Measurements from ENCODE around the gene GOLGA6L10.
"Not testable (repeated sequence)": the region's sequence is repeated elsewhere in the genome, so short reads cannot be mapped to it uniquely, and the experiment has no call there.

DNA sequence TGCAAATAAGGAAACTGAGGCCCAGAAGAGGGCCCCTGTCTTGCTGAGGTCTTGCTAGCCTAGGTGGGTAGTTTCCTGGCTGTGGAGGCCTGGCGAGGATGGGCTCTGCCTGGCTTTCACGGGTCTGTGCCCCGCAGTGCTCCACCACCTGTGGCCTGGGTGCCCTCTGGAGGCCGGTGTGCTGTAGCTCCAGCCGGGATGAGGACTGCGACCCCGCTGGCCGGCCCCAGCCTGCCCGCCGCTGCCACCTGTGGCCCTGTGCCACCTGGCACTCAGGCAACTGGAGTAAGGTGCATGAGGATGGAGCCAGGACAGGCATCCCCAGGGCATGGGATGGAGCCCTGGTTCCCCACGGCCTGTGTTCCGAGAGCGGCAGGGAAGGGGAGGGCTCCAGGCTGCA, 20.2 kb downstream of the GOLGA6L10 start:
- TF ChIP-seq, protein P1, sequence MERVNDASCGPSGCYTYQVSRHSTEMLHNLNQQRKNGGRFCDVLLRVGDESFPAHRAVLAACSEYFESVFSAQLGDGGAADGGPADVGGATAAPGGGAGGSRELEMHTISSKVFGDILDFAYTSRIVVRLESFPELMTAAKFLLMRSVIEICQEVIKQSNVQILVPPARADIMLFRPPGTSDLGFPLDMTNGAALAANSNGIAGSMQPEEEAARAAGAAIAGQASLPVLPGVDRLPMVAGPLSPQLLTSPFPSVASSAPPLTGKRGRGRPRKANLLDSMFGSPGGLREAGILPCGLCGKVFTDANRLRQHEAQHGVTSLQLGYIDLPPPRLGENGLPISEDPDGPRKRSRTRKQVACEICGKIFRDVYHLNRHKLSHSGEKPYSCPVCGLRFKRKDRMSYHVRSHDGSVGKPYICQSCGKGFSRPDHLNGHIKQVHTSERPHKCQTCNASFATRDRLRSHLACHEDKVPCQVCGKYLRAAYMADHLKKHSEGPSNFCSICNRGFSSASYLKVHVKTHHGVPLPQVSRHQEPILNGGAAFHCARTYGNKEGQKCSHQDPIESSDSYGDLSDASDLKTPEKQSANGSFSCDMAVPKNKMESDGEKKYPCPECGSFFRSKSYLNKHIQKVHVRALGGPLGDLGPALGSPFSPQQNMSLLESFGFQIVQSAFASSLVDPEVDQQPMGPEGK (CRISPR knock-in tag; IDR thresholded peaks at IDR 0.05; ENCODE audit: borderline replicate concordance) = not testable (repeated sequence)
- not testable (repeated sequence) for TF ChIP-seq GLIS3 (CRISPR knock-in tag; IDR thresholded peaks at IDR 0.05); ZNF8 (CRISPR knock-in tag; IDR thresholded peaks at IDR 0.05); TOX (CRISPR knock-in tag; IDR thresholded peaks at IDR 0.05; ENCODE audit: borderline replicate concordance); RARB (CRISPR knock-in tag; IDR thresholded peaks at IDR 0.05); CSDC2 (CRISPR knock-in tag; IDR thresholded peaks at IDR 0.05); ZFP3 (CRISPR knock-in tag; IDR thresholded peaks at IDR 0.05); ZNF565 (CRISPR knock-in tag; conservative IDR thresholded peaks at IDR 0.05; ENCODE audit: low read depth); ARNTL (CRISPR knock-in tag; IDR thresholded peaks at IDR 0.05; ENCODE audit: borderline replicate concordance, low read depth); TCF4 (CRISPR knock-in tag; IDR thresholded peaks at IDR 0.05; ENCODE audit: borderline replicate concordance); ESRRG (CRISPR knock-in tag; IDR thresholded peaks at IDR 0.05); ZC3H10 (CRISPR knock-in tag; IDR thresholded peaks at IDR 0.05); ZNF70 (CRISPR knock-in tag; IDR thresholded peaks at IDR 0.05)
- TF ChIP-seq, protein P2, sequence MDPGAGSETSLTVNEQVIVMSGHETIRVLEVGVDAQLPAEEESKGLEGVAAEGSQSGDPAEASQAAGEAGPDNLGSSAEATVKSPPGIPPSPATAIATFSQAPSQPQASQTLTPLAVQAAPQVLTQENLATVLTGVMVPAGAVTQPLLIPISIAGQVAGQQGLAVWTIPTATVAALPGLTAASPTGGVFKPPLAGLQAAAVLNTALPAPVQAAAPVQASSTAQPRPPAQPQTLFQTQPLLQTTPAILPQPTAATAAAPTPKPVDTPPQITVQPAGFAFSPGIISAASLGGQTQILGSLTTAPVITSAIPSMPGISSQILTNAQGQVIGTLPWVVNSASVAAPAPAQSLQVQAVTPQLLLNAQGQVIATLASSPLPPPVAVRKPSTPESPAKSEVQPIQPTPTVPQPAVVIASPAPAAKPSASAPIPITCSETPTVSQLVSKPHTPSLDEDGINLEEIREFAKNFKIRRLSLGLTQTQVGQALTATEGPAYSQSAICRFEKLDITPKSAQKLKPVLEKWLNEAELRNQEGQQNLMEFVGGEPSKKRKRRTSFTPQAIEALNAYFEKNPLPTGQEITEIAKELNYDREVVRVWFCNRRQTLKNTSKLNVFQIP (CRISPR knock-in tag; IDR thresholded peaks at IDR 0.05; ENCODE audit: borderline replicate concordance, low read depth) = not testable (repeated sequence)

Data from SK-N-SH treated with all-trans-retinoic acid at 6 μM for 48 hours (cell line).